ENCODE data around the gene PDF.
A peak's percentile ranks its signal among the peaks of the same experiment; 100 is the strongest.

PDF gene, protein sequence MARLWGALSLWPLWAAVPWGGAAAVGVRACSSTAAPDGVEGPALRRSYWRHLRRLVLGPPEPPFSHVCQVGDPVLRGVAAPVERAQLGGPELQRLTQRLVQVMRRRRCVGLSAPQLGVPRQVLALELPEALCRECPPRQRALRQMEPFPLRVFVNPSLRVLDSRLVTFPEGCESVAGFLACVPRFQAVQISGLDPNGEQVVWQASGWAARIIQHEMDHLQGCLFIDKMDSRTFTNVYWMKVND

DNA sequence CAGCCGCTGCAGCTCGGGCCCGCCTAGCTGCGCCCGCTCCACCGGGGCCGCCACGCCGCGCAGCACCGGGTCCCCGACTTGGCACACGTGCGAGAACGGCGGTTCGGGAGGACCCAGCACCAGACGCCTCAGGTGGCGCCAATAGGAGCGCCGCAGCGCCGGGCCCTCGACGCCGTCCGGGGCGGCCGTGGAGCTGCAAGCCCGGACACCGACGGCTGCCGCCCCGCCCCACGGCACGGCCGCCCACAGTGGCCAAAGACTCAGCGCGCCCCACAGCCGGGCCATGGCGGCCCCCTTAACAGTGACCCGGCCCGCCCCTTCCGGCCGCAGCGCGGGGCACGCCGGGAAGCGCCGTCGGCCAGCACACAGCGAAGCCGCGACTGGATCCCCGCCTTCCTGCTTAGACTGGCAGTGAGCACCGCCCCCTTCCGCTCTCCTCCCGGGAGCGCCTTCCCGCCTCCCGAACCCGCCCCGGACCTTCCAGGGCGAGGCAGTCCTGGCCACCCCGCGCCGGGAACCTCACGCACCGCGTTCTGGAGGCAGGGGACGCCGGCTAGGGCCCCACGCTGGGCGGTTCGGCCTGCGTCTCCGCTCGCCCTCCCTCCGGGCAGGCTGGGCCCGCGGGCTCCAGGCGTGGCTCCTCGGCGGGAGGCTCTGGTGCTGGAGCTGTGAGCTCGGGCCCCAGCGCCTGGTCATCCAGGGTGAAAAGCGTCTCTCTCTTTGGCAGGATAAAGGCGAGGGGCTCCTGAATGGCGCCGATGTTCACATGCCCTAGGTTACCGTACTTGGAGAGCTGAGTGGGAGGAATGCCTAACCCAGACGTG lies at the start of gene PDF:
Gene PDF, minus strand, starts transcription at position 303 of the 824 bp plus-strand sequence. Its CDS starts 18 bp downstream, at position 285.
- DNase-seq (ENCODE audit: low spot score): peak; percentile 98
- TF ChIP-seq, protein P1, sequence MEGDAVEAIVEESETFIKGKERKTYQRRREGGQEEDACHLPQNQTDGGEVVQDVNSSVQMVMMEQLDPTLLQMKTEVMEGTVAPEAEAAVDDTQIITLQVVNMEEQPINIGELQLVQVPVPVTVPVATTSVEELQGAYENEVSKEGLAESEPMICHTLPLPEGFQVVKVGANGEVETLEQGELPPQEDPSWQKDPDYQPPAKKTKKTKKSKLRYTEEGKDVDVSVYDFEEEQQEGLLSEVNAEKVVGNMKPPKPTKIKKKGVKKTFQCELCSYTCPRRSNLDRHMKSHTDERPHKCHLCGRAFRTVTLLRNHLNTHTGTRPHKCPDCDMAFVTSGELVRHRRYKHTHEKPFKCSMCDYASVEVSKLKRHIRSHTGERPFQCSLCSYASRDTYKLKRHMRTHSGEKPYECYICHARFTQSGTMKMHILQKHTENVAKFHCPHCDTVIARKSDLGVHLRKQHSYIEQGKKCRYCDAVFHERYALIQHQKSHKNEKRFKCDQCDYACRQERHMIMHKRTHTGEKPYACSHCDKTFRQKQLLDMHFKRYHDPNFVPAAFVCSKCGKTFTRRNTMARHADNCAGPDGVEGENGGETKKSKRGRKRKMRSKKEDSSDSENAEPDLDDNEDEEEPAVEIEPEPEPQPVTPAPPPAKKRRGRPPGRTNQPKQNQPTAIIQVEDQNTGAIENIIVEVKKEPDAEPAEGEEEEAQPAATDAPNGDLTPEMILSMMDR (IDR thresholded peaks at IDR 0.05; ENCODE audit: extremely low read depth, missing control alignments): no peak

DNA sequence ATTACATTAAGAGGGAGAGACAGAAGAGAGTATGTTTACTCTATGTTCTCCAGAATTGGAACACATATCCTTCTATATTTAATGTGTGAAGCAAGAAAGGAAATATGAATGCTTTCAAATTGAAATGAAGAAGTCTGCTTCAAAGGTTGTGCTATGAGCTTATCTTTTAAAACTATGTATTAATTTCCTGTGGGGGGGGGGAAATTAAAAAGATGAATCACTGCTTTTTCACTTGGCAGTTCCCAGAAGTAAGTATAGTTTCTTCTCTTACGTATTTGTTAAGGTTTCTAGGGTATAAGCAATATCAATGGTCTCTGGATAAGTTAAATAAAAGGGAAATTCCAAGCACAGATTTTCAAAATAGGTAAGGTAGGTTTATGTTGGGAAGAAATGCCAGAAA lies 48.4 kb upstream of the PDF start:
- TF ChIP-seq, protein P1 (IDR thresholded peaks at IDR 0.05; ENCODE audit: extremely low read depth, missing control alignments): no peak
- DNase-seq (ENCODE audit: low spot score): no peak

DNA sequence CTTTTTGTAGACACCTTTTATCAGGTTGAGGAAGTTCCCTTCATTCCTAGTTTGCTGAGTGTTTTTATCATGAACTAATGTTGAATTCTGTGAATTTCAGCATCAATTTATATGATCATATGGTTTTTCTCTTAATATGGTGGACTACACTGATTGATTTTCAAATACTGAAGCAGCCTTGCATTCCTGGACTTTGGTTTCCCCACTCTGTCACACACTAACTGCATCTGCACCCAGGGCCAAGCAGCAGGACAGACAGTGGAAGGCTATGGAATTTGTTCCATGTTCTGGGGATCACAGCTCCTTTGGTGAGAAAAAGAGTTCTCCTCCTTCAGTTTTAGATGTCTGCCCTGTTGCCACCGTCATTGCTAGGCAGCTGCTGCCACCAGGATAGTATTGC lies 47.6 kb upstream of the PDF start:
- TF ChIP-seq, protein P1 (IDR thresholded peaks at IDR 0.05; ENCODE audit: extremely low read depth, missing control alignments): no peak
- DNase-seq (ENCODE audit: low spot score): no peak

DNA sequence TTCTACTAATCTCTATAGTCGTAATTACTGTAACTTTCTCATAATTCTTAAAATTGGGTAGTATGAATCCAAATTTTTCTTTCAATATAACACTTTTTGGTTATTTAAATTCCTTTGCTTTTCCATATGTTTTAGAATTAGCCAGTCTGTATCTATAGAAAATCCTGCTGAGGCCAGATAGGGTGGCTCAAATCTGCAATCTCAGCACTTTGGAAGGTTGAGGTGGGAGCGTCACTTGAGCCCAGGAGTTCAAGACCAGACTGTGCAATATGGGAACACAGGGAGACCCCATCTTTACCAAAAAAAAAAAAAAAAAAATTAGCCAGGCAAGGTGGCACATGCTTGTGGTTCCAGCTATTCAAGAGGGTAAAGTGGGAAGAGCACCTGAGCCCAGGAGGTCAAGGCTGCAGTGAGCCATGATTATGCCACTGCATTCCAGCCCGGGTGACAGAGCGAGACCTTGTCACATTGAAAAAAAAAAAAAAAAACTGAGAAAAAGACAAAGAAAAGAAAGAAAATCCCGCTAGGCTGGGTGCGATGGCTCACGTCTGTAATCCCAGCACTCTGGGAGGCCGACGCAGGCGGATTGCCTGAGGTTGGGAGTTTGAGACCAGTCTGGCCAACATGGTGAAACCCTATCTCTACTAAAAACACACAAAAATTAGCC lies 46.1 kb upstream of the PDF start:
- TF ChIP-seq, protein P1 (IDR thresholded peaks at IDR 0.05; ENCODE audit: extremely low read depth, missing control alignments): no peak
- DNase-seq (ENCODE audit: low spot score): no peak

DNA sequence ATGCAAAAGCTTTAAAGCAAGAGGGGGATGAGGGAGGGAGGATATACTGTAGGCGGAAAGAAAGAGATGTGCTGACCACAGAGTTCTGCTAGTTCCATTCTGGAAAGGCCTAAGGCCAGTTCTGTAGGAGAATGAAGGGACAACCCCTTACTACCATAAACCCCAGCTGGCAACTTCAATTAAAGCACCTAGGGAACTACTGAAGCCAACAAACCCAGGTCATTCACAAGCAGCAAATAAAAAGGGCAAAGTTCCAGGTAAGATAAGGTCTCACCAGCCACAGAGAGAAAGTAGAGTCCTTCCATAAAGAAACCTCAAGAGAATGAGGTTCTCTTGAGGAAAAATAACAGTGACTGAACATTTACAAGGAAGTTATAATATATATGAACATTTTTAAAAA lies 42.6 kb upstream of the PDF start:
- no peak for DNase-seq (ENCODE audit: low spot score)
- TF ChIP-seq, protein P1 (IDR thresholded peaks at IDR 0.05; ENCODE audit: extremely low read depth, missing control alignments): no peak

DNA sequence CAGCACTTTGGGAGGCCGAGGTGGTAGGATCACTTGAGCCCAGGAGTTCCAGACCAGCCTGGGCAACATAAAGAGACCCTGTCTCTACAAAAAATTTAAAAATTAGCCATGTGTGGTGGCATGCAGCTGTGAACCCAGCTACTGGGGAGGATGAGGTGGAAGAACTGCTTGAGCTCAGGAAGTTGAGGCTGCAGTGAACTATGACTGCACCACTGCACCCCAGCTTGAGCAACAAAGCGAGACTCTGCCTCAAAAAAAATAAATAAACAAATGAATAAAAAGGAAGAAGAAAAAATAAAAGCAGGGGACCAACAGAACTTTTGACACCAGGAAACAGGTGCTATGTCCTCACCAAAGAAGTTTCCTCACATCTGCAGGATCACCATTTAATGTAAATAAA lies 41.2 kb upstream of the PDF start:
- TF ChIP-seq, protein P1 (IDR thresholded peaks at IDR 0.05; ENCODE audit: extremely low read depth, missing control alignments): no peak
- DNase-seq (ENCODE audit: low spot score): no peak

DNA sequence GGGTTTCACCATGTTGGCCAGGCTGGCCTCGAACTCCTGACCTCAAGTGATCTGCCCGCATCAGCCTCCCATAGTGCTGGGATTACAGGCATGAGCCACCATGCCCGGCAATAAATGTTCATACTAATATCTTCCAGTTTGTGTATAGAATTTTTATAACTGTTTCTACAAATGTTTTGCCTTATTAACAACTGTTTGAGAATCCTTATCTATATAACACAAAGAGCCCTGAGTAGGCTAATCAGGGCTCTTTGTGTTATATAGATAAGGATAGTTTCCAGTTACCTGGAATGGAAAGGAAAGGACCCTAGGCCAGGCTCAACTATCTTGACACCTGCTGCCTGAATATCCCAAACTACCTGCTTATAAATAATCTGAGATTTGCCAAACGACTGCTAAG lies 38.5 kb upstream of the PDF start:
- TF ChIP-seq, protein P1 (IDR thresholded peaks at IDR 0.05; ENCODE audit: extremely low read depth, missing control alignments): no peak
- DNase-seq (ENCODE audit: low spot score): no peak
